ENCODE results near the gene CDH23. TPM values are rescaled to one million over a fixed set of nuclear protein-coding genes. Genes with fewer than 3 reads are reported as not detected.

Gene CDH23
- polyA plus RNA-seq, 4 donors: 0.60 to 2.9 (median 1.5) TPM

- no peak for DNase-seq (ENCODE audit: low read depth in 4 of 4, low spot score in 3 of 4)
Measured at GRCh38 chr10:71756311-71757191, 359.8 kb downstream of the CDH23 start.

GRCh38 chr10:71757399-71757922, 360.7 kb downstream of the CDH23 start:
- no peak for DNase-seq (ENCODE audit: low read depth in 4 of 4, low spot score in 3 of 4)

- no peak for DNase-seq (ENCODE audit: low read depth in 4 of 4, low spot score in 3 of 4)
Measured at GRCh38 chr10:71761105-71761511, 364.4 kb downstream of the CDH23 start.

GRCh38 chr10:71761541-71762113, 364.9 kb downstream of the CDH23 start:
- DNase-seq (ENCODE audit: low read depth in 4 of 4, low spot score in 3 of 4): no peak

GRCh38 chr10:71762324-71762723, 365.6 kb downstream of the CDH23 start:
- DNase-seq (ENCODE audit: low read depth in 4 of 4, low spot score in 3 of 4): no peak

- DNase-seq (ENCODE audit: low read depth in 4 of 4, low spot score in 3 of 4): no peak
Measured at GRCh38 chr10:71763352-71764127, 366.8 kb downstream of the CDH23 start.

GRCh38 chr10:71765176-71765904, 368.6 kb downstream of the CDH23 start:
- no peak for DNase-seq (ENCODE audit: low read depth in 4 of 4, low spot score in 3 of 4)

- no peak for DNase-seq (ENCODE audit: low read depth in 4 of 4, low spot score in 3 of 4)
Measured at GRCh38 chr10:71765906-71766716, 369.4 kb downstream of the CDH23 start.

- no peak for DNase-seq (ENCODE audit: low read depth in 4 of 4, low spot score in 3 of 4)
Measured at GRCh38 chr10:71766717-71767419, 370.1 kb downstream of the CDH23 start.

- no peak for DNase-seq (ENCODE audit: low read depth in 4 of 4, low spot score in 3 of 4)
Measured at GRCh38 chr10:71767420-71768035, 370.8 kb downstream of the CDH23 start.

- DNase-seq (ENCODE audit: low read depth in 4 of 4, low spot score in 3 of 4): no peak
Measured at GRCh38 chr10:71769279-71769823, 372.6 kb downstream of the CDH23 start.

GRCh38 chr10:71770255-71770654, 373.5 kb downstream of the CDH23 start:
- no peak for DNase-seq (ENCODE audit: low read depth in 4 of 4, low spot score in 3 of 4)

- DNase-seq (ENCODE audit: low read depth in 4 of 4, low spot score in 3 of 4): no peak
Measured at GRCh38 chr10:71770789-71771188, 374.1 kb downstream of the CDH23 start.

GRCh38 chr10:71771204-71771603, 374.5 kb downstream of the CDH23 start:
- no peak for DNase-seq (ENCODE audit: low read depth in 4 of 4, low spot score in 3 of 4)

- no peak for DNase-seq (ENCODE audit: low read depth in 4 of 4, low spot score in 3 of 4)
Measured at GRCh38 chr10:71771821-71772617, 375.3 kb downstream of the CDH23 start.

GRCh38 chr10:71772832-71773220, 376.1 kb downstream of the CDH23 start:
- no peak for DNase-seq (ENCODE audit: low read depth in 4 of 4, low spot score in 3 of 4)

GRCh38 chr10:71773221-71773971, 376.7 kb downstream of the CDH23 start, which contains the start of gene VSIR:
Gene VSIR (minus strand): TSS chr10:71773520. CDS start chr10:71773439, 81 bp downstream.
- DNase-seq (ENCODE audit: low read depth in 4 of 4, low spot score in 3 of 4): peak in 3 of 4 donors; percentile 63 to 67 (median 65)
